OCI-LY1 (cell line): ENCODE measurements around the gene IL1RAPL2.

Source experiments
- H2AFZ ChIP-seq: fragments of 200-600 bp; sonication (generic), shearing (Covaris generic); 2 replicates; pipeline ENCODE4 v1.6.0; 2014; ENCODE audit warnings: antibody characterized with exemption, mild to moderate bottlenecking, low read length
- H3F3A ChIP-seq: fragments of 200-600 bp; sonication (generic), shearing (Covaris generic); 2 replicates; pipeline ENCODE4 v1.6.0; 2014; ENCODE audit warnings: mild to moderate bottlenecking, antibody characterized with exemption, low read length, moderate library complexity; ENCODE audit not compliant: insufficient read depth
- H3K27ac ChIP-seq: fragments of 200-600 bp; sonication (generic); 2 replicates; pipeline ENCODE4 v1.5.1; 2014; ENCODE audit warnings: low read length, mixed run types, mild to moderate bottlenecking, low read depth; ENCODE audit not compliant: poor library complexity, severe bottlenecking
- H3K27me3 ChIP-seq: fragments of 200-600 bp; sonication (generic); 2 replicates; pipeline ENCODE4 v1.6.0; 2014; ENCODE audit warnings: antibody characterized with exemption, mild to moderate bottlenecking, low read length, moderate library complexity; ENCODE audit not compliant: insufficient read depth
- H3K36me3 ChIP-seq: fragments of 200-600 bp; sonication (generic); 2 replicates; pipeline ENCODE4 v1.6.1; 2014; ENCODE audit warnings: mild to moderate bottlenecking, antibody characterized with exemption, low read length, moderate library complexity, mixed read lengths; ENCODE audit not compliant: insufficient read depth
- H3K4me1 ChIP-seq: fragments of 200-600 bp; sonication (generic); 2 replicates; pipeline ENCODE4 v1.5.1; 2014; ENCODE audit warnings: mild to moderate bottlenecking, low read length, moderate library complexity; ENCODE audit not compliant: insufficient read depth, severe bottlenecking
- H3K4me2 ChIP-seq: fragments of 200-600 bp; sonication (generic), shearing (Covaris generic); 2 replicates; pipeline ENCODE4 v1.6.1; 2014; ENCODE audit warnings: low read length
- H3K4me3 ChIP-seq: fragments of 200-600 bp; sonication (generic); 2 replicates; pipeline ENCODE4 v1.5.1; 2014; ENCODE audit warnings: low read length, low read depth, mild to moderate bottlenecking, mixed read lengths; ENCODE audit not compliant: poor library complexity, severe bottlenecking
- H3K79me2 ChIP-seq: fragments of 200-600 bp; shearing (Covaris generic); 2 replicates; pipeline ENCODE4 v1.6.1; 2016; ENCODE audit warnings: mixed run types, low read length, mixed read lengths; ENCODE audit not compliant: insufficient read depth
- H3K9ac ChIP-seq: fragments of 200-600 bp; sonication (generic), shearing (Covaris generic); 2 replicates; pipeline ENCODE4 v1.6.1; 2014; ENCODE audit warnings: mild to moderate bottlenecking, low read length, mixed read lengths
- H3K9me2 ChIP-seq: fragments of 200-600 bp; sonication (generic), shearing (Covaris generic); 2 replicates; pipeline ENCODE4 v1.6.1; 2014; ENCODE audit warnings: low read depth, mild to moderate bottlenecking, low read length, mixed read lengths
- H3K9me3 ChIP-seq: fragments of 200-600 bp; shearing (Covaris generic); 2 replicates; pipeline ENCODE4 v1.6.1; 2014; ENCODE audit warnings: low read length, mixed read lengths
- H4K20me1 ChIP-seq: fragments of 200-600 bp; sonication (generic), shearing (Covaris generic); 2 replicates; pipeline ENCODE4 v1.6.0; 2016; ENCODE audit warnings: mild to moderate bottlenecking, low read length; ENCODE audit not compliant: insufficient read depth
- CTCF ChIP-seq: fragments of 200-600 bp; sonication (generic), shearing (Covaris generic); IDR thresholded peaks from 2 replicates; pipeline ENCODE4 v1.5.1; 2017; ENCODE audit warnings: mild to moderate bottlenecking, antibody characterized with exemption, low read length, moderate library complexity, mixed read lengths
- EZH2 ChIP-seq: fragments of 200-600 bp; sonication (generic), shearing (Covaris generic); IDR thresholded peaks from 2 replicates; pipeline ENCODE4 v1.8.0; 2017; ENCODE audit warnings: borderline replicate concordance, mixed run types, mild to moderate bottlenecking, antibody characterized with exemption, low read length, moderate library complexity, mixed read lengths

IL1RAPL2 gene

GRCh38 chrX:105052926-105053325, 486.9 kb downstream of the IL1RAPL2 start:
- no peak overlapping the region for H3K4me3 ChIP-seq
- H3K9me3 ChIP-seq = no peaks in the 10 kb centered on the region
- H3F3A ChIP-seq = no peaks in the 10 kb centered on the region
- H3K79me2 ChIP-seq = no peaks in the 10 kb centered on the region
- H2AFZ ChIP-seq = no peak overlapping the region
- H3K36me3 ChIP-seq = no peaks in the 10 kb centered on the region
- no peaks in the 10 kb centered on the region for H3K27me3 ChIP-seq
- no peaks in the 10 kb centered on the region for H4K20me1 ChIP-seq
- H3K27ac ChIP-seq = no peak overlapping the region
- no peaks in the 10 kb centered on the region for H3K9me2 ChIP-seq
- H3K9ac ChIP-seq = no peak overlapping the region
- TF ChIP-seq EZH2 (no peak), CTCF (no peak)
- no peaks in the 10 kb centered on the region for H3K4me1 ChIP-seq
- H3K4me2 ChIP-seq = no peak overlapping the region

GRCh38 chrX:105063743-105064142, 497.7 kb downstream of the IL1RAPL2 start:
- Histone ChIP-seq H3K79me2 (no peaks in the 10 kb centered on the region), H3K9ac (no peak overlapping the region), H3F3A (no peaks in the 10 kb centered on the region), H3K36me3 (no peaks in the 10 kb centered on the region), H3K9me3 (no peaks in the 10 kb centered on the region), H3K4me1 (no peaks in the 10 kb centered on the region), H3K27me3 (no peaks in the 10 kb centered on the region), H3K4me3 (no peak overlapping the region), H3K27ac (no peak overlapping the region), H4K20me1 (no peaks in the 10 kb centered on the region), H3K9me2 (no peaks in the 10 kb centered on the region), H3K4me2 (no peak overlapping the region), H2AFZ (no peak overlapping the region)
- TF ChIP-seq EZH2 (no peak), CTCF (no peak)

GRCh38 chrX:105098201-105098600, 532.2 kb downstream of the IL1RAPL2 start:
- Histone ChIP-seq H4K20me1 (no peaks in the 10 kb centered on the region), H3K27me3 (no peaks in the 10 kb centered on the region), H2AFZ (no peak overlapping the region), H3F3A (no peaks in the 10 kb centered on the region), H3K9me3 (no peaks in the 10 kb centered on the region), H3K27ac (no peak overlapping the region), H3K36me3 (no peaks in the 10 kb centered on the region), H3K9ac (no peak overlapping the region), H3K4me1 (no peaks in the 10 kb centered on the region), H3K9me2 (no peaks in the 10 kb centered on the region), H3K4me2 (no peak overlapping the region), H3K4me3 (no peak overlapping the region), H3K79me2 (no peaks in the 10 kb centered on the region)
- TF ChIP-seq CTCF (no peak), EZH2 (no peak)
